H1 (cell line): ENCODE data around the gene TXNDC16. TPM values are rescaled to one million over a fixed set of nuclear protein-coding genes. Genes with fewer than 3 reads are reported as not detected.

Source experiments
- CTCF ChIA-PET: fragments of 300-600 bp; sonication (Branson Sonifier 250); formaldehyde crosslinking; loops from one replicate; lab custom pipeline; 2021; ENCODE audit not compliant: partially characterized antibody; lab: Charles Lee
- POLR2A ChIA-PET: fragments of 300-600 bp; sonication (Branson Sonifier 250); formaldehyde crosslinking; loops from one replicate; lab custom pipeline; 2021; ENCODE audit warnings: inconsistent platforms; ENCODE audit not compliant: partially characterized antibody; lab: Charles Lee
- DNase-seq, 2 experiments: peaks; one replicate each; pipeline versions ENCODE4 v3.0.0 to v3.0.0-alpha.2; 2010 to 2022; ENCODE audit warnings: low spot score in 2 of 2, low read depth in 1 of 2, mixed read lengths in 1 of 2
- FAIRE-seq: peaks from 2 replicates; lab custom pipeline; 2011; peaks lifted over from hg19 to GRCh38; lab: Jason Lieb, UNC
- H2AFZ ChIP-seq: 2 replicates; pipeline ENCODE4 v1.8.1; 2012; ENCODE audit warnings: low read length, inconsistent platforms
- H2AK5ac ChIP-seq: 2 replicates; pipeline ENCODE4 v1.6.1; 2013; ENCODE audit warnings: low read depth, low read length
- H2BK120ac ChIP-seq: replicated peaks from 2 replicates; pipeline ENCODE3; 2013; ENCODE audit warnings: low read depth, low read length, inconsistent platforms
- H2BK12ac ChIP-seq: 2 replicates; pipeline ENCODE4 v1.6.1; 2013; ENCODE audit warnings: low read depth, low read length
- H2BK15ac ChIP-seq: 2 replicates; pipeline ENCODE4 v1.6.1; 2013; ENCODE audit warnings: low read length
- H2BK20ac ChIP-seq: 2 replicates; pipeline ENCODE4 v1.6.1; 2013; ENCODE audit warnings: low read length
- H2BK5ac ChIP-seq: 2 replicates; pipeline ENCODE4 v1.6.1; 2013; ENCODE audit warnings: low read depth, low read length
- H3K14ac ChIP-seq: 2 replicates; pipeline ENCODE4 v1.6.1; 2013; ENCODE audit warnings: inconsistent platforms; ENCODE audit not compliant: insufficient read length
- H3K18ac ChIP-seq: 2 replicates; pipeline ENCODE4 v1.6.1; 2013; ENCODE audit warnings: low read length; ENCODE audit errors: extremely low read depth
- H3K23ac ChIP-seq: 2 replicates; pipeline ENCODE4 v1.6.1; 2013; ENCODE audit warnings: inconsistent platforms; ENCODE audit not compliant: insufficient read length
- H3K23me2 ChIP-seq: 2 replicates; pipeline ENCODE4 v1.6.1; 2013; ENCODE audit warnings: low read depth, low read length
- H3K27ac ChIP-seq: 2 replicates; pipeline ENCODE4 v1.6.1; 2011; ENCODE audit warnings: low read depth, low read length, inconsistent platforms
- H3K27me3 ChIP-seq, 4 experiments: replicated peaks in 1 of 4; 1 replicate in 1 of 4; 2 replicates in 3 of 4; pipeline versions ENCODE4 v1.6.1 to v1.8.1; 2011 to 2013; ENCODE audit warnings: low read length in 3 of 4, mild to moderate bottlenecking in 3 of 4, inconsistent platforms in 2 of 4, mixed read lengths in 2 of 4, moderate library complexity in 1 of 4; ENCODE audit not compliant: control insufficient read depth in 3 of 4, insufficient read depth in 3 of 4; ENCODE audit errors: extremely low read depth in 1 of 4
- H3K36me3 ChIP-seq, 4 experiments: 2 replicates each; pipeline versions ENCODE4 v1.6.1 to v1.8.1; 2011 to 2013; ENCODE audit warnings: mild to moderate bottlenecking in 4 of 4, low read length in 3 of 4, moderate library complexity in 2 of 4, control low read depth in 1 of 4, inconsistent platforms in 1 of 4; ENCODE audit not compliant: insufficient read depth in 4 of 4, control insufficient read depth in 2 of 4
- H3K4ac ChIP-seq: replicated peaks from 2 replicates; pipeline ENCODE3; 2013; ENCODE audit warnings: low read length, low read depth, mixed read lengths, inconsistent platforms; ENCODE audit not compliant: insufficient read length
- H3K4me1 ChIP-seq, 4 experiments: replicated peaks in 1 of 4; 1 replicate in 1 of 4; 2 replicates in 3 of 4; pipeline versions ENCODE4 v1.6.1 to v1.8.1; 2011 to 2013; ENCODE audit warnings: low read length in 3 of 4, inconsistent platforms in 2 of 4, mixed read lengths in 1 of 4; ENCODE audit not compliant: insufficient read depth in 4 of 4, control insufficient read depth in 3 of 4
- H3K4me2 ChIP-seq, 2 experiments: 2 replicates each; pipeline versions ENCODE4 v1.6.1 to v1.8.1; 2011 to 2013; ENCODE audit warnings: low read depth in 2 of 2, low read length in 2 of 2, control low read depth in 1 of 2, inconsistent platforms in 1 of 2, mild to moderate bottlenecking in 1 of 2; ENCODE audit not compliant: insufficient read depth in 1 of 2
- H3K4me3 ChIP-seq, 4 experiments: fragments of 200-600, 300-600 bp in 1 of 4; sonication (generic), shearing (Covaris generic), sonication (Bioruptor Twin) in 1 of 4; 2 replicates each; pipeline versions ENCODE4 v1.5.1 to v1.8.1; 2011 to 2016; ENCODE audit warnings: low read length in 4 of 4, low read depth in 3 of 4, control low read depth in 2 of 4, inconsistent platforms in 2 of 4, mild to moderate bottlenecking in 2 of 4, mixed read lengths in 1 of 4, moderate library complexity in 1 of 4; ENCODE audit not compliant: insufficient read depth in 2 of 4; ENCODE audit errors: extremely low read depth in 1 of 4
- H3K56ac ChIP-seq: replicated peaks from 2 replicates; pipeline ENCODE3; 2013; ENCODE audit warnings: low read depth, mild to moderate bottlenecking, mixed read lengths, low read length, inconsistent platforms; ENCODE audit not compliant: insufficient read length
- H3K79me1 ChIP-seq: 2 replicates; pipeline ENCODE4 v1.6.1; 2013; ENCODE audit warnings: low read depth, low read length, control low read depth
- H3K79me2 ChIP-seq, 2 experiments: 2 replicates each; pipeline versions ENCODE4 v1.6.1 to v1.8.1; 2012 to 2013; ENCODE audit warnings: low read length in 2 of 2, mild to moderate bottlenecking in 2 of 2, inconsistent platforms in 1 of 2; ENCODE audit not compliant: insufficient read depth in 2 of 2, control insufficient read depth in 1 of 2
- H3K9ac ChIP-seq, 4 experiments: replicated peaks in 1 of 4; 1 replicate in 1 of 4; 2 replicates in 3 of 4; pipeline versions ENCODE4 v1.6.1 to v1.8.1; 2011 to 2013; ENCODE audit warnings: low read depth in 3 of 4, low read length in 3 of 4, control low read depth in 2 of 4, mild to moderate bottlenecking in 2 of 4, moderate library complexity in 2 of 4, inconsistent platforms in 1 of 4; ENCODE audit errors: extremely low read depth in 1 of 4
- H3K9me3 ChIP-seq, 2 experiments: 2 replicates each; pipeline versions ENCODE4 v1.6.1 to v1.8.1; 2012 to 2013; ENCODE audit warnings: mild to moderate bottlenecking in 2 of 2, moderate library complexity in 2 of 2, control low read depth in 1 of 2, inconsistent platforms in 1 of 2, low read depth in 1 of 2, low read length in 1 of 2, mixed read lengths in 1 of 2; ENCODE audit not compliant: insufficient read depth in 2 of 2
- H4K20me1 ChIP-seq, 2 experiments: replicated peaks in 1 of 2; 2 replicates each; pipeline versions ENCODE3 to v1.8.1; 2011 to 2013; ENCODE audit warnings: inconsistent platforms in 2 of 2, low read length in 2 of 2, mild to moderate bottlenecking in 1 of 2; ENCODE audit not compliant: insufficient read depth in 2 of 2, control insufficient read depth in 1 of 2
- H4K5ac ChIP-seq: 2 replicates; pipeline ENCODE4 v1.6.1; 2013; ENCODE audit warnings: low read length, low read depth, mixed read lengths, inconsistent platforms; ENCODE audit not compliant: insufficient read length
- H4K8ac ChIP-seq: 2 replicates; pipeline ENCODE4 v1.8.0; 2013; ENCODE audit warnings: mild to moderate bottlenecking, moderate library complexity, low read length, inconsistent platforms; ENCODE audit not compliant: insufficient read depth; ENCODE audit errors: extremely low read depth
- H4K91ac ChIP-seq: replicated peaks from 2 replicates; pipeline ENCODE3; 2013; ENCODE audit warnings: low read length, mixed read lengths, inconsistent platforms; ENCODE audit not compliant: insufficient read length
- CHD1 ChIP-seq: IDR thresholded peaks from 2 replicates; pipeline ENCODE4 v1.6.1; 2012; ENCODE audit warnings: low read depth, low read length, improper control_type of control experiment
- MAFK ChIP-seq: IDR thresholded peaks from 2 replicates; pipeline ENCODE4 v1.6.1; 2012; ENCODE audit warnings: low read depth, mild to moderate bottlenecking, improper control_type of control experiment, low read length
- WGBS, 2 experiments: shearing (Covaris generic) in 1 of 2; methylation state at CpG; one replicate each; pipeline versions ENCODE4 v1.1.6 to v1.1.7; 2013 to 2015; ENCODE audit warnings: low lambda C conversion rate in 2 of 2, mixed read lengths in 2 of 2, inconsistent platforms in 1 of 2, low coverage in 1 of 2, missing lambda C conversion rate in 1 of 2; ENCODE audit not compliant: insufficient replicate concordance in 2 of 2, insufficient coverage in 1 of 2, insufficient read length in 1 of 2; ENCODE audit errors: extremely low coverage in 1 of 2, missing lambda C conversion rate in 1 of 2; 5-methylcytosine and 5-hydroxymethylcytosine counted together
- polyA plus RNA-seq, 7 experiments: library from polyadenylated mRNA; depleted of rRNA in 3 of 7; stranded (reverse) in 5 of 7; unstranded in 2 of 7; fragments of >200 nt in 5 of 7; fragments of 200-250 nt in 2 of 7; gene quantifications; 1 replicate in 5 of 7; 2 replicates in 1 of 7; 4 replicates in 1 of 7; pipeline versions ENCODE4 v1.2.1 to v1.2.3, GENCODE V29; 2011 to 2013; ENCODE audit warnings: missing spikeins in 2 of 7, mixed read lengths in 2 of 7
- total RNA-seq: library from RNA; stranded (reverse); fragmentation: NEBNext Ultra II Directional; extraction: Animal tissue kit (Norgen Biotek cat#: 25700); gene quantifications from 2 replicates; pipeline ENCODE4 v1.2.1, GENCODE V29; 2021
- TF ChIP-seq, protein P1 (sequence below), 3 experiments: IDR thresholded peaks; 1 replicate in 2 of 3; 2 replicates in 1 of 3; pipeline versions ENCODE4 v1.5.1 to v1.6.1; 2011; ENCODE audit warnings: low read length in 3 of 3, mild to moderate bottlenecking in 3 of 3, inconsistent platforms in 2 of 3, low read depth in 1 of 3, moderate library complexity in 1 of 3; ENCODE audit not compliant: insufficient read depth in 1 of 3; ENCODE audit errors: control extremely low read depth in 1 of 3

TXNDC16 gene
- total and polyA plus RNA-seq, 2 of the 8 experiments (the other 6 are each of a cell fraction or from before 2014, with no cell fraction given): 6.7 to 14.3 TPM

DNA sequence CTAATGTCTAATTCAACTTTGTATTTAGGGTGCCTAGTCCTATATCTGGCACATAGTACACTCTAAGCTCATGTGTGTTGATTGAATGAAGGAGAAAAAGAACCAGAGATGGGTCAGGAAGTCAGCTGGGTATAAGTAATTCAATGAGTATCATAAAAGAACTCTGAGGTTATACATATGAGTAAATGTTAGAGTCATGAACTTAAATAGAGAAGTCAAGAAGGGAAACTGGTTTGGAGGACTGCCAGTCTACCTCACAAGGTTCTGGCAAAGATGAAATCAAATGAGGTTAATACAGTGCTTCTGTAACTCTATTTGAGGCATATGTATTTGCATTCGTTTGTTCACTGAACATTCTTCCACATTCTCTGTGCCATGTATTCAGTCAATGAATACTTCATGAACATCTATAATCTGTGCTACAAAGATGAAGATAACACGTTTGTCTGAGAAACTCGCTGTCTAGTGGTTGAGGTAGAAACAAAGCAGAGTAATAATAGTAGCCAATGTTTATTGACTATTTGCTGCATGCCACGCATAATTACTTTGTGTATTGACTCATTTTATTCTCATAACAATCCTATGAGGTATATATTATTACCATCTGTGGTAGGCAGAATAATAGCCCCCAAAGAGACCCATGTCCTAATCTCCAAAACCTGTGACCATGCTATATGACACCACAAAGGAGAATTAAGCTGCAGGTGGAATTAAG, 149.3 kb downstream of the TXNDC16 start:
- Histone ChIP-seq H2BK12ac (no peak overlapping the region), H3K4me1 (no peaks in the 10 kb centered on the region), H2AK5ac (no peak overlapping the region), H3K36me3 (no peaks in the 10 kb centered on the region), H2BK120ac (no peak overlapping the region), H3K27ac (no peak overlapping the region), H3K9me3 (no peaks in the 10 kb centered on the region), H3K14ac (no peak overlapping the region), H3K79me2 (no peaks in the 10 kb centered on the region), H3K18ac (no peak overlapping the region), H4K8ac (no peak overlapping the region), H2BK20ac (no peak overlapping the region), H2AFZ (no peak overlapping the region), H3K56ac (no peak overlapping the region), H2BK15ac (no peak overlapping the region), H3K79me1 (no peaks in the 10 kb centered on the region), H3K4ac (no peak overlapping the region), H2BK5ac (no peak overlapping the region), H3K9ac (no peak overlapping the region), H3K27me3 (no peaks in the 10 kb centered on the region), H3K23me2 (peaks cover 2% of the 10 kb centered on the region; the same call in 1 of the 2 replicates), H4K5ac (no peak overlapping the region), H3K4me3 (no peak overlapping the region), H3K4me2 (no peak overlapping the region), H4K91ac (no peak overlapping the region), H3K23ac (no peak overlapping the region), H4K20me1 (no peaks in the 10 kb centered on the region)
- CTCF ChIA-PET: interaction anchor here (0.6 to 1.9 kb wide), 6 partner anchors 10 to 67 kb away, joined by 3 to 7 read pairs (median 3); no protein-coding TSS in a partner anchor
- WGBS, 2 experiments: 88% methylated on average over 4 of the region's 4 CpGs; no CpG with 5 or more reads in 1 of the 2 experiments
- FAIRE-seq: no peak
- no peak for DNase-seq
- TF ChIP-seq MAFK (no peak), CHD1 (no peak)
- TF ChIP-seq, protein P1, sequence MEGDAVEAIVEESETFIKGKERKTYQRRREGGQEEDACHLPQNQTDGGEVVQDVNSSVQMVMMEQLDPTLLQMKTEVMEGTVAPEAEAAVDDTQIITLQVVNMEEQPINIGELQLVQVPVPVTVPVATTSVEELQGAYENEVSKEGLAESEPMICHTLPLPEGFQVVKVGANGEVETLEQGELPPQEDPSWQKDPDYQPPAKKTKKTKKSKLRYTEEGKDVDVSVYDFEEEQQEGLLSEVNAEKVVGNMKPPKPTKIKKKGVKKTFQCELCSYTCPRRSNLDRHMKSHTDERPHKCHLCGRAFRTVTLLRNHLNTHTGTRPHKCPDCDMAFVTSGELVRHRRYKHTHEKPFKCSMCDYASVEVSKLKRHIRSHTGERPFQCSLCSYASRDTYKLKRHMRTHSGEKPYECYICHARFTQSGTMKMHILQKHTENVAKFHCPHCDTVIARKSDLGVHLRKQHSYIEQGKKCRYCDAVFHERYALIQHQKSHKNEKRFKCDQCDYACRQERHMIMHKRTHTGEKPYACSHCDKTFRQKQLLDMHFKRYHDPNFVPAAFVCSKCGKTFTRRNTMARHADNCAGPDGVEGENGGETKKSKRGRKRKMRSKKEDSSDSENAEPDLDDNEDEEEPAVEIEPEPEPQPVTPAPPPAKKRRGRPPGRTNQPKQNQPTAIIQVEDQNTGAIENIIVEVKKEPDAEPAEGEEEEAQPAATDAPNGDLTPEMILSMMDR (IDR thresholded peaks at IDR 0.05; ENCODE audit: control extremely low read depth in 1 of 3, insufficient read depth in 1 of 3, low read depth in 1 of 3, low read length in 3 of 3): no peak
- POLR2A ChIA-PET: no interaction called here
